CMK (cell line): ENCODE results near the gene SOSTDC1.

ENCODE experiments used
- DNase-seq: peaks from one replicate; pipeline ENCODE4 v3.0.0-alpha.2; 2010; ENCODE audit warnings: low read depth

Gene SOSTDC1

GRCh38 chr7:16419859-16420258 is 45.7 kb downstream of the SOSTDC1 start:
- no peak for DNase-seq

DNA sequence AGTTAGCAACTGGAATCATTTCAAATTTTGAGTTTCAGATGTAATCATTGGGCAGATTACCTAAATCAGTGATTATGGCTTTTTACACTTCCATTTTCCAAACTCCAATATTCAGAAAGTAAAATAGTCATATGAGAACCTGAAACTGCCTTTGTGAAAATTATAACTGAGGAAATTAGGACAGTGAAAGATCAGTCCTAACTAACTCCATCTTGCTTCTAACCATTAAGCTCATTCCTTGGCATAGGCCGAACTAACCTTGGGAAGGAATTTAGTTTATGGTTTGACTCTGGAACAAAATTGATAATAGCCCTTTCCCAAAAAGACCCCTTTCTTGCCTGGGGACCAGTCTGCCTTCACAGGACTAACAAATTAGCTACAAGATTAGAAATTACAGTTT is 46.4 kb downstream of the SOSTDC1 start:
- DNase-seq = no peak

GRCh38 chr7:16417906-16418305 is 47.6 kb downstream of the SOSTDC1 start:
- DNase-seq = no peak

GRCh38 chr7:16416289-16417282 is 49.0 kb downstream of the SOSTDC1 start:
- DNase-seq = no peak

DNA sequence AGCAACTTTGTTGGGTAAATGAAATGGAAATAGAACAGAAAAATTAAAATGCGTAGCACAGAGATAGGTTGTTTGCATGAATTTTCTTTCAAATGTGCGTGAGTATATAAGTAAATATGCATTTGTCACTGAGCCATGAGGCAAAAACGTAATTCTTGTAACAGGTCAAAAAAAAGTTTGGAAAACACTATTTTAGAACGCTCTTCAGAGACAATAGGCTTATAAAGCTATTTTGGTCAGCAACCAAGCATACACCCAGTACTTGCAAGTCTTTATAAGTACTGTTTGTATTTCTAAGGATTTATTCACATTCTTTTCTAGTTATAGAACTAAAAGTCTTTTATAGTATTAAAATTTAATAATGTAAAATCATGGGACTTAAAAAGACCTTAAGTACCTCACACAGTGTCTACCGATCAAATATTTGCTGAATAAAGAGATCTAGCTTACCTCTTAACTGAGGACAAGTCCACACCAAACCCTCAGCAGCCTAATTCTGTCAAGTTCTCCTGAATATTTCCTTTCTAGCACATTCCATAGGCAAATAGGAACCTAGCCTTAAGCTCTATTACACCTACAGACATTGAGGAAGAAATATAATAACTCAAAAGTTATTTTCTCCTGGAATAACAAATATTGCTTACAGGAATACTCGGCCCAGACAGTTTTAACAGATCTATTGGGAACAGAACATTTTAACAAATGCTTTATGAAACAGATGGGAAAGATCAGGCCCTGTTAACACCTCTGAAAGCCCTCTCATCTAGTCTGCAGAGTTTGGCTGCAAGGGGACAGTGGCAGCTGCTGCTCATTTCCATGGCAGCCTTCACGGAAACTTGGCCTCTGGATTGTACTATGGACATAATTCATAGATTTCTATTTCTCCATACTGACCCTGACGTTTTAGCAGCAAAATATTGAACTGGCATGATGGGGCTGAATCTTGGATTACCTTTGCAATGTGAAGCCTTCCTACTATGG is 53.0 kb downstream of the SOSTDC1 start:
- no peak for DNase-seq
